GM12878 (cell line): Measurements from ENCODE around the gene STKLD1.

Experiments used
- HDGF ChIP-seq: fragments of 450-650 bp; IDR thresholded peaks from 2 replicates; pipeline ENCODE4 v1.6.1; 2016; ENCODE audit warnings: antibody characterized with exemption
- KDM1A ChIP-seq: fragments of 200-600 bp; sonication (generic); IDR thresholded peaks from 2 replicates; pipeline ENCODE4 v1.6.1; 2016; ENCODE audit warnings: borderline replicate concordance
- MAX ChIP-seq: IDR thresholded peaks from 2 replicates; pipeline ENCODE4 v1.6.1; 2012; ENCODE audit warnings: low read depth, low read length, improper control_type of control experiment
- NRF1 ChIP-seq: conservative IDR thresholded peaks from 2 replicates; pipeline ENCODE4 v1.6.1; 2011; ENCODE audit warnings: mild to moderate bottlenecking, low read depth, low read length, improper control_type of control experiment
- POLR2AphosphoS5 ChIP-seq: IDR thresholded peaks from 2 replicates; pipeline ENCODE4 v1.6.1; 2011; ENCODE audit warnings: mild to moderate bottlenecking, low read length, inconsistent platforms
- SMC3 ChIP-seq: IDR thresholded peaks from 2 replicates; pipeline ENCODE4 v1.6.1; 2011; ENCODE audit warnings: low read length, improper control_type of control experiment, borderline replicate concordance
- SP1 ChIP-seq: IDR thresholded peaks from one replicate; pipeline ENCODE4 v1.6.1; 2011; ENCODE audit warnings: low read depth, low read length
- SPI1 ChIP-seq: IDR thresholded peaks from 2 replicates; pipeline ENCODE4 v1.6.1; 2011; ENCODE audit warnings: low read depth, mild to moderate bottlenecking, low read length, moderate library complexity, borderline replicate concordance; ENCODE audit not compliant: insufficient read depth
- ZNF274 ChIP-seq: IDR thresholded peaks from one replicate; pipeline ENCODE4 v1.8.0; 2011; ENCODE audit not compliant: insufficient read length, insufficient read depth
- TF ChIP-seq, protein P1 (sequence below), 3 experiments: IDR thresholded peaks in 2 of 3; conservative IDR thresholded peaks in 1 of 3; 2 replicates each; pipeline ENCODE4 v1.5.1; 2011; ENCODE audit warnings: low read depth in 3 of 3, low read length in 3 of 3, mild to moderate bottlenecking in 3 of 3, control low read depth in 2 of 3, moderate library complexity in 2 of 3, inconsistent platforms in 1 of 3, mixed read lengths in 1 of 3; ENCODE audit not compliant: control insufficient read depth in 2 of 3, insufficient read depth in 1 of 3; ENCODE audit errors: extremely low read depth in 1 of 3
- TF ChIP-seq, protein P2 (sequence below): fragments of 450-650 bp; formaldehyde crosslinking; IDR thresholded peaks from 2 replicates; pipeline ENCODE4 v1.4.0; 2022; ENCODE audit warnings: mild to moderate bottlenecking, moderate library complexity
- TF ChIP-seq, protein P3 (sequence below): fragments of 450-650 bp; formaldehyde crosslinking; IDR thresholded peaks from 2 replicates; pipeline ENCODE4 v1.4.0; 2020; ENCODE audit warnings: mild to moderate bottlenecking, moderate library complexity

DNA sequence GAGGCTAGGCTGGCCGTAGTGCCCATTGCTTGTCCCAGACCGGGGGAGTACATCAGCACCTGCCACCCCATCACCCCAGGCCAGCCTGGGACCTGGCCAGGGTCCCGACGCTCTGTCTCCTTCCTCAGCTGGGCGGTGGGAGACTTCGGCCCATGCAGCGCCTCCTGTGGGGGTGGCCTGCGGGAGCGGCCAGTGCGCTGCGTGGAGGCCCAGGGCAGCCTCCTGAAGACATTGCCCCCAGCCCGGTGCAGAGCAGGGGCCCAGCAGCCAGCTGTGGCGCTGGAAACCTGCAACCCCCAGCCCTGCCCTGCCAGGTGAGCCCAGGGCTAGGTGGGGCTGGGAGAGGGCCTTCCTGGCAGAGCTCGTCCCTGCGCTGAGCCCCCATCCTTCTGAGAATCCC lies 67.1 kb downstream of the STKLD1 start:
- TF ChIP-seq, protein P1, sequence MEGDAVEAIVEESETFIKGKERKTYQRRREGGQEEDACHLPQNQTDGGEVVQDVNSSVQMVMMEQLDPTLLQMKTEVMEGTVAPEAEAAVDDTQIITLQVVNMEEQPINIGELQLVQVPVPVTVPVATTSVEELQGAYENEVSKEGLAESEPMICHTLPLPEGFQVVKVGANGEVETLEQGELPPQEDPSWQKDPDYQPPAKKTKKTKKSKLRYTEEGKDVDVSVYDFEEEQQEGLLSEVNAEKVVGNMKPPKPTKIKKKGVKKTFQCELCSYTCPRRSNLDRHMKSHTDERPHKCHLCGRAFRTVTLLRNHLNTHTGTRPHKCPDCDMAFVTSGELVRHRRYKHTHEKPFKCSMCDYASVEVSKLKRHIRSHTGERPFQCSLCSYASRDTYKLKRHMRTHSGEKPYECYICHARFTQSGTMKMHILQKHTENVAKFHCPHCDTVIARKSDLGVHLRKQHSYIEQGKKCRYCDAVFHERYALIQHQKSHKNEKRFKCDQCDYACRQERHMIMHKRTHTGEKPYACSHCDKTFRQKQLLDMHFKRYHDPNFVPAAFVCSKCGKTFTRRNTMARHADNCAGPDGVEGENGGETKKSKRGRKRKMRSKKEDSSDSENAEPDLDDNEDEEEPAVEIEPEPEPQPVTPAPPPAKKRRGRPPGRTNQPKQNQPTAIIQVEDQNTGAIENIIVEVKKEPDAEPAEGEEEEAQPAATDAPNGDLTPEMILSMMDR (IDR thresholded peaks at IDR 0.05 in 2 of 3, conservative IDR thresholded peaks at IDR 0.05 in 1 of 3; ENCODE audit: control insufficient read depth in 2 of 3, extremely low read depth in 1 of 3, insufficient read depth in 1 of 3, low read depth in 3 of 3, low read length in 3 of 3): no peak
- TF ChIP-seq HDGF: no peak
- TF ChIP-seq, protein P2, sequence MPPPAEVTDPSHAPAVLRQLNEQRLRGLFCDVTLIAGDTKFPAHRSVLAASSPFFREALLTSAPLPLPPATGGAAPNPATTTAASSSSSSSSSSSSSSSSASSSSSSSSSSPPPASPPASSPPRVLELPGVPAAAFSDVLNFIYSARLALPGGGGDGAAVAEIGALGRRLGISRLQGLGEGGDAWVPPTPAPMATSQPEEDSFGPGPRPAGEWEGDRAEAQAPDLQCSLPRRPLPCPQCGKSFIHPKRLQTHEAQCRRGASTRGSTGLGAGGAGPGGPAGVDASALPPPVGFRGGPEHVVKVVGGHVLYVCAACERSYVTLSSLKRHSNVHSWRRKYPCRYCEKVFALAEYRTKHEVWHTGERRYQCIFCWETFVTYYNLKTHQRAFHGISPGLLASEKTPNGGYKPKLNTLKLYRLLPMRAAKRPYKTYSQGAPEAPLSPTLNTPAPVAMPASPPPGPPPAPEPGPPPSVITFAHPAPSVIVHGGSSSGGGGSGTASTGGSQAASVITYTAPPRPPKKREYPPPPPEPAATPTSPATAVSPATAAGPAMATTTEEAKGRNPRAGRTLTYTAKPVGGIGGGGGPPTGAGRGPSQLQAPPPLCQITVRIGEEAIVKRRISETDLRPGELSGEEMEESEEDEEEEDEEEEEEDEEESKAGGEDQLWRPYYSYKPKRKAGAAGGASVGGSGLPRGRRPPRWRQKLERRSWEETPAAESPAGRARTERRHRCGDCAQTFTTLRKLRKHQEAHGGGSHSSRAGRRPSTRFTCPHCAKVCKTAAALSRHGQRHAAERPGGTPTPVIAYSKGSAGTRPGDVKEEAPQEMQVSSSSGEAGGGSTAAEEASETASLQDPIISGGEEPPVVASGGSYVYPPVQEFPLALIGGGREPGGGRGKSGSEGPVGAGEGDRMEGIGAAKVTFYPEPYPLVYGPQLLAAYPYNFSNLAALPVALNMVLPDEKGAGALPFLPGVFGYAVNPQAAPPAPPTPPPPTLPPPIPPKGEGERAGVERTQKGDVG: no peak
- no peak for TF ChIP-seq POLR2AphosphoS5
- TF ChIP-seq ZNF274: no peak
- TF ChIP-seq KDM1A: no peak
- TF ChIP-seq NRF1: no peak
- TF ChIP-seq SMC3: no peak
- TF ChIP-seq, protein P3, sequence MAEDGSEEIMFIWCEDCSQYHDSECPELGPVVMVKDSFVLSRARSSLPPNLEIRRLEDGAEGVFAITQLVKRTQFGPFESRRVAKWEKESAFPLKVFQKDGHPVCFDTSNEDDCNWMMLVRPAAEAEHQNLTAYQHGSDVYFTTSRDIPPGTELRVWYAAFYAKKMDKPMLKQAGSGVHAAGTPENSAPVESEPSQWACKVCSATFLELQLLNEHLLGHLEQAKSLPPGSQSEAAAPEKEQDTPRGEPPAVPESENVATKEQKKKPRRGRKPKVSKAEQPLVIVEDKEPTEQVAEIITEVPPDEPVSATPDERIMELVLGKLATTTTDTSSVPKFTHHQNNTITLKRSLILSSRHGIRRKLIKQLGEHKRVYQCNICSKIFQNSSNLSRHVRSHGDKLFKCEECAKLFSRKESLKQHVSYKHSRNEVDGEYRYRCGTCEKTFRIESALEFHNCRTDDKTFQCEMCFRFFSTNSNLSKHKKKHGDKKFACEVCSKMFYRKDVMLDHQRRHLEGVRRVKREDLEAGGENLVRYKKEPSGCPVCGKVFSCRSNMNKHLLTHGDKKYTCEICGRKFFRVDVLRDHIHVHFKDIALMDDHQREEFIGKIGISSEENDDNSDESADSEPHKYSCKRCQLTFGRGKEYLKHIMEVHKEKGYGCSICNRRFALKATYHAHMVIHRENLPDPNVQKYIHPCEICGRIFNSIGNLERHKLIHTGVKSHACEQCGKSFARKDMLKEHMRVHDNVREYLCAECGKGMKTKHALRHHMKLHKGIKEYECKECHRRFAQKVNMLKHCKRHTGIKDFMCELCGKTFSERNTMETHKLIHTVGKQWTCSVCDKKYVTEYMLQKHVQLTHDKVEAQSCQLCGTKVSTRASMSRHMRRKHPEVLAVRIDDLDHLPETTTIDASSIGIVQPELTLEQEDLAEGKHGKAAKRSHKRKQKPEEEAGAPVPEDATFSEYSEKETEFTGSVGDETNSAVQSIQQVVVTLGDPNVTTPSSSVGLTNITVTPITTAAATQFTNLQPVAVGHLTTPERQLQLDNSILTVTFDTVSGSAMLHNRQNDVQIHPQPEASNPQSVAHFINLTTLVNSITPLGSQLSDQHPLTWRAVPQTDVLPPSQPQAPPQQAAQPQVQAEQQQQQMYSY (CRISPR knock-in tag): no peak
- TF ChIP-seq SP1: no peak
- no peak for TF ChIP-seq MAX
- no peak for TF ChIP-seq SPI1
